Activated naive CD4-positive, alpha-beta T cell treated with anti-CD3 and anti-CD28 coated beads, Interleukin-2, amount 10 ng/mL, durations not matched to agents 7 days and 5 days (primary cell): ENCODE measurements around the gene RASSF10.

ENCODE experiments used
- CTCF ChIA-PET: fragments of 350-600 bp; sonication (Branson Sonifier 250); formaldehyde crosslinking; loops from one replicate; lab custom pipeline; 2021; ENCODE audit warnings: antibody characterized with exemption; lab: Charles Lee
- DNase-seq: peaks from one replicate; pipeline ENCODE4 v3.0.0-alpha.2; 2020
- H3K27ac Mint-ChIP-seq: one replicate; pipeline ENCODE4 v1.8.0; 2021; ENCODE audit warnings: mild to moderate bottlenecking, moderate library complexity, mixed read lengths
- H3K27me3 Mint-ChIP-seq: one replicate; pipeline ENCODE4 v1.8.0; 2021; ENCODE audit warnings: mild to moderate bottlenecking, mixed read lengths
- H3K36me3 Mint-ChIP-seq: one replicate; pipeline ENCODE4 v1.8.0; 2021; ENCODE audit warnings: mixed read lengths
- H3K4me1 Mint-ChIP-seq: one replicate; pipeline ENCODE4 v1.8.0; 2021; ENCODE audit warnings: mixed read lengths
- H3K4me3 Mint-ChIP-seq: one replicate; pipeline ENCODE4 v1.8.0; 2021; ENCODE audit warnings: mild to moderate bottlenecking, moderate library complexity, mixed read lengths
- H3K9me3 Mint-ChIP-seq: one replicate; pipeline ENCODE4 v1.8.0; 2021; ENCODE audit warnings: mixed read lengths

The RASSF10 gene

GRCh38 chr11:13046637-13047570, 37.8 kb downstream of the RASSF10 start:
- CTCF ChIA-PET: no interaction called here
- Mint-ChIP-seq H3K9me3 (no peaks in the 10 kb centered on the region), H3K4me3 (no peak overlapping the region), H3K27me3 (peaks cover 4% of the 10 kb centered on the region), H3K4me1 (no peaks in the 10 kb centered on the region), H3K36me3 (no peaks in the 10 kb centered on the region), H3K27ac (no peak overlapping the region)
- no peak for DNase-seq

GRCh38 chr11:13047884-13048283, 38.8 kb downstream of the RASSF10 start:
- H3K9me3 Mint-ChIP-seq: no peaks in the 10 kb centered on the region
- no peaks in the 10 kb centered on the region for H3K36me3 Mint-ChIP-seq
- no peak overlapping the region for H3K4me3 Mint-ChIP-seq
- no peak overlapping the region for H3K27ac Mint-ChIP-seq
- CTCF ChIA-PET: no interaction called here
- DNase-seq: no peak
- no peaks in the 10 kb centered on the region for H3K4me1 Mint-ChIP-seq
- peaks cover 2% of the 10 kb centered on the region for H3K27me3 Mint-ChIP-seq

GRCh38 chr11:13051257-13051656, 42.1 kb downstream of the RASSF10 start:
- Mint-ChIP-seq H3K4me3 (no peak overlapping the region), H3K27ac (no peak overlapping the region), H3K27me3 (peaks cover 8% of the 10 kb centered on the region), H3K36me3 (no peaks in the 10 kb centered on the region), H3K9me3 (no peaks in the 10 kb centered on the region), H3K4me1 (peaks cover 5% of the 10 kb centered on the region)
- CTCF ChIA-PET: no interaction called here
- DNase-seq: no peak

DNA sequence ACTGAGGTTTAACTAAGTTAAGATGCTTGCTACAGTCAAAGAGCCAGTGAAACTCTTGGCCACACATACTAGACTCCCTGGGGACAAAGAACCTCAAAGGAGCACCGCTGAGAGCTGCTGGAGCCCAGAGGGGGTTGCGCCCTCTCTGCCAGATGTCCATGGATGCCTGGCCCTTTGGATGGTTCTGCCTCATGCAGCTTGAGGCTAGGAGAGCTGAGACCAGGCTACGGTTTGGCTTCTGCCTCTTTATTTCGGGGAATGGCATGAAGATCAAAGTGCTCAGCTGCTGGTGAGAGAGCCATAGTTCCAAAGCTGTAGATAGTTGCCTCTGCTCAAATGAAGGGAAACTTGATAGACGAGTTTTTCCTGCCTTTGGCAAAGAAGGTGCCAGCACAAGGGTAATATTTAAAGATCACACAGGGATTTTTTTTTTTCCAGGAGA, 43.0 kb downstream of the RASSF10 start:
- DNase-seq: no peak
- H3K9me3 Mint-ChIP-seq: no peaks in the 10 kb centered on the region
- peaks cover 8% of the 10 kb centered on the region for H3K27me3 Mint-ChIP-seq
- H3K36me3 Mint-ChIP-seq: no peaks in the 10 kb centered on the region
- no peak overlapping the region for H3K4me3 Mint-ChIP-seq
- peaks cover 5% of the 10 kb centered on the region for H3K4me1 Mint-ChIP-seq
- H3K27ac Mint-ChIP-seq: no peak overlapping the region
- CTCF ChIA-PET: no interaction called here

DNA sequence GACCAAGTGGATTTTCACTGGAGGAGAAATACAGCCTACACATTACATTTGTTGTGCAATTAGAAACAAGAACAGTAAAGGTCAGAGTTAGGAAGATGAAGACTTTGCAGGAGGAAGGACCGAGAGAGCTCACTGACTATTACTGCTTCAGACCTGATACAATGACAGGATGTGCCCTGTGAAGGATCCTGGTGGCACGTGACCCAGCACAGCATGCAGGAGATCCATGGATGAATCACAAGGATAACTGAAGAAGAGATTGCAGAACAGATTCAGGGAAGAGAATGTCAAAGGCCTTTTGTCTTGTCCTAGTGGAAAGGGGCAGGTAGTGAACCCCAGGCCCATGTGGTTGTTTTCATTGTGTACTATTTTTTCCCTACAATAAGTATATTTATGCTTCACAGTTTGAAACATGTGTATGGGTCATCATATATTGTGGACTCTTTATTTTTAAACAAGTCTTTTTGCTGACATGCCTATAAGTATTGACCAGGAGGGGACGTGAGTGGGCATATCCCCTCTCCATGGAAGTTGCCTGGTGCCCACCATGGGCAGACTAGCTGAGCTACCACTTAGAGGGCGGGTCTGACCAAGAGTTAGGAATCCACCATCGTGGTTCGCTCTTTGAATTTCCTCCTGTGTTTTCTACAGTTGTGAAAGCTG, 44.3 kb downstream of the RASSF10 start:
- Mint-ChIP-seq H3K36me3 (no peaks in the 10 kb centered on the region), H3K4me1 (peaks cover 5% of the 10 kb centered on the region), H3K9me3 (no peaks in the 10 kb centered on the region), H3K27ac (no peak overlapping the region), H3K4me3 (no peak overlapping the region), H3K27me3 (peaks cover 8% of the 10 kb centered on the region)
- CTCF ChIA-PET: no interaction called here
- no peak for DNase-seq

DNA sequence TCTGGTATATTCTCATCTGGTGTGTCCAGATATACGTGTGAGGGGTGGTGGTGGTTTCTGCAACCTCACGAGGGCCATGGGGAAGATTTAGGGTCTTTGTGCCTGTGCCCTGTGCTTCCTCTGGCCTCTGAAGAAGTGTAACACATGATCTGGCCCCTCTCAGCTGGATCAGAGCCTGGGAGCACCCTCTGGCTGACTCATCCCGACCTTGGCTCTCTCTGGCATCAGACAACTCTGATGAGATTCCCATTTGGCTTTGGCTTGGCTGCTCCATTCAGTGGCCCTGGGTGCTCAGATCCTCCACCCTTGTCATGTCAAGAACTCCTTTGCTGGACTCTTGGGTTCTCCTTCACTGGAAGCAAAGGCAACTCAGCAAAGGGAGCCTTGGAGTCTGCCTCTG, 45.2 kb downstream of the RASSF10 start:
- H3K9me3 Mint-ChIP-seq: no peaks in the 10 kb centered on the region
- H3K27me3 Mint-ChIP-seq: peaks cover 8% of the 10 kb centered on the region
- no peak overlapping the region for H3K27ac Mint-ChIP-seq
- H3K4me3 Mint-ChIP-seq: no peak overlapping the region
- H3K4me1 Mint-ChIP-seq: peaks cover 5% of the 10 kb centered on the region
- CTCF ChIA-PET: no interaction called here
- H3K36me3 Mint-ChIP-seq: no peaks in the 10 kb centered on the region
- DNase-seq: no peak

DNA sequence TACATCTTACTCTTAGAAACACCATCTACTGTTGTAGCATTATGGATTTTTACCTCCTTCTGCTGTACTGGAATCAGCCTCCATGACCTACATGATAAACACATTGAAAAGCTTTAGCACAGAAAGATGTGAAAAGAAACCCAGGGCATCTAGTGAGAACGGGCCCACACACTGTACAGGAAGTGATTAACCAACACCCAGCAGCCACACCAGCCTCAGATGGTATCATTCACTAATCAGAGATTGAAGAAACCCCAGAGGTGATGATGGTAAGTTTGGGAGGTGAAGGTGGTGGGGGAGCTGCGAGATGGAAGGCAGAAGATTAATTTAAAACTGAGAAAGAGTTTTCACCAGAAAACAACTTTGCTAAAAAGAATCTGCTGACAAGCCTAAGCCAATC, 46.1 kb downstream of the RASSF10 start:
- no peaks in the 10 kb centered on the region for H3K36me3 Mint-ChIP-seq
- no peak overlapping the region for H3K27ac Mint-ChIP-seq
- CTCF ChIA-PET: no interaction called here
- no peak for DNase-seq
- H3K9me3 Mint-ChIP-seq: no peaks in the 10 kb centered on the region
- peaks cover 5% of the 10 kb centered on the region for H3K4me1 Mint-ChIP-seq
- no peak overlapping the region for H3K4me3 Mint-ChIP-seq
- peaks cover 8% of the 10 kb centered on the region for H3K27me3 Mint-ChIP-seq

DNA sequence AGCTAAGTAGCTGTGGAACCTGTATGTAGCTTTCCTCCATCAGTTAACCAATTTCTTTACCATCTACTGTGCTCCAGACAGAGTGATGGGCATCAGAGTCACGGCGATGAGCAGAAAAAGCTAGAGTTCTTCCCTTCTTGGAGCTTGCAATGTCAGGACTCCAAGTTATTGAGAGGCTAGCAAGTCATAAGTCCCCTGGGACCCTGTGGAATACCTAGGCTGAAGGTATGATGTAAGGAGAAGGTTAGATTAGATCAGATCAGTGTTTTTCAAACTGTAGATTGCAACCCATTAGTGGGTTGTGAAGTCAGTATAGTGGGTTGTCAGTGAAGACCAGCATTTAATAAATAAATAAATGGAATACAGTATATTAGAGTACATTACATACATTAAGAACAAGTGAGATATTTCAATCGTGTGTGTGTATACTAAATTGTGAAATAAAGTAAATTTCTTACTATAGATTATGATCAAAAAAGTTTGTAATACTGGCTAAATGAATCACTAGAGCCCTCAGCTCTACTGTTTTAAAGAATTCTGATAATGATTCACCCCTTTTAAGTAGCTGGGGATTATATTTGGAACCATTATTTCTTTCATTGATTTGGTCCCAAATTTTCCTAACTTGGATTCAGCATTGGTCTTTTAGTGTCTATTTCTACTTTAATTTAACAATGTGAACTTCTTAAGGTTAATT, 52.3 kb downstream of the RASSF10 start:
- peaks cover 9% of the 10 kb centered on the region for H3K27me3 Mint-ChIP-seq
- no peak for DNase-seq
- CTCF ChIA-PET: no interaction called here
- no peak overlapping the region for H3K4me3 Mint-ChIP-seq
- no peaks in the 10 kb centered on the region for H3K36me3 Mint-ChIP-seq
- no peaks in the 10 kb centered on the region for H3K4me1 Mint-ChIP-seq
- H3K27ac Mint-ChIP-seq: no peak overlapping the region
- H3K9me3 Mint-ChIP-seq: no peaks in the 10 kb centered on the region
